ENCODE measurements around the gene ZNF334.

ZNF334 gene

DNA sequence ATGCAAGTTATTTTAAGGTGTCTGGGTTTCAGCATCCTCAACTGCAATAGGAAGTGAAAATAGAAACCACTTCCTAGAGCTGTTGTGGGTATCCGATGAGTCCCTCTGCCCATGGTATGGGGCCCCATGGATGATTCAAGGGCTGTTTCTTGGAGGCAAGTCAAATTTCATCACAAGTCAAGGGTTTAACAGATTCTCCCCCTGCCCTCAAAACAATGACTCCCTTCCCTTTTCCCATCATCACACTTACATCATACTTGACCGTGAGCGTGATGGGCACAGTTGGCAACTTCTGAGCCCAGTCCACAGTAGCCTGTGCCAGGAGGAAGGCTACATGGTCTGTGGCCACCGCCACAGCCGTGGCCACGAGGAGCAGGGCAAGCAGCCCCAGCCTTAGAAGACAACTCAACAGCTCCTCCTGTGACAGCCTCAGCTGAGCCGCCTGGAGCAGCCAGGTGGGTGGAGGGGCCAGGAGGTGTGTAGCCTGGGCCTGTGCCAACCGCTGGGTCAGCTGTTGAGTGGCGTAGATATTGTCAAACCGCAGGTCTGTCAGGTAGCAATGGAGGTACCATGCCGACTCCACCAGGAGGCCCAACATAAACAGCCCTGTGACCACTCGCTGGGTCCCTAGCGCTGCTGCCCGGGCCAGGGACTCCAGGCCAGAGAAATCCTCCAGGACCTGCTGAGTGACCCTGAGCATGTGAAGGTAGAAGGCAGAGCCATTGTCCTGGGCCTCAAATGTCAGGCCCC is 31.9 kb upstream of the ZNF334 start:
- TF ChIP-seq, protein P1, sequence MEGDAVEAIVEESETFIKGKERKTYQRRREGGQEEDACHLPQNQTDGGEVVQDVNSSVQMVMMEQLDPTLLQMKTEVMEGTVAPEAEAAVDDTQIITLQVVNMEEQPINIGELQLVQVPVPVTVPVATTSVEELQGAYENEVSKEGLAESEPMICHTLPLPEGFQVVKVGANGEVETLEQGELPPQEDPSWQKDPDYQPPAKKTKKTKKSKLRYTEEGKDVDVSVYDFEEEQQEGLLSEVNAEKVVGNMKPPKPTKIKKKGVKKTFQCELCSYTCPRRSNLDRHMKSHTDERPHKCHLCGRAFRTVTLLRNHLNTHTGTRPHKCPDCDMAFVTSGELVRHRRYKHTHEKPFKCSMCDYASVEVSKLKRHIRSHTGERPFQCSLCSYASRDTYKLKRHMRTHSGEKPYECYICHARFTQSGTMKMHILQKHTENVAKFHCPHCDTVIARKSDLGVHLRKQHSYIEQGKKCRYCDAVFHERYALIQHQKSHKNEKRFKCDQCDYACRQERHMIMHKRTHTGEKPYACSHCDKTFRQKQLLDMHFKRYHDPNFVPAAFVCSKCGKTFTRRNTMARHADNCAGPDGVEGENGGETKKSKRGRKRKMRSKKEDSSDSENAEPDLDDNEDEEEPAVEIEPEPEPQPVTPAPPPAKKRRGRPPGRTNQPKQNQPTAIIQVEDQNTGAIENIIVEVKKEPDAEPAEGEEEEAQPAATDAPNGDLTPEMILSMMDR (IDR thresholded peaks at IDR 0.05; ENCODE audit: low read depth, low read length, missing control alignments) = no peak
- no peak overlapping the region for H3K4me3 ChIP-seq (replicated peaks; ENCODE audit: low read depth, low read length)
- DNase-seq (ENCODE audit: extremely low read depth, low read depth) = no peak

DNA sequence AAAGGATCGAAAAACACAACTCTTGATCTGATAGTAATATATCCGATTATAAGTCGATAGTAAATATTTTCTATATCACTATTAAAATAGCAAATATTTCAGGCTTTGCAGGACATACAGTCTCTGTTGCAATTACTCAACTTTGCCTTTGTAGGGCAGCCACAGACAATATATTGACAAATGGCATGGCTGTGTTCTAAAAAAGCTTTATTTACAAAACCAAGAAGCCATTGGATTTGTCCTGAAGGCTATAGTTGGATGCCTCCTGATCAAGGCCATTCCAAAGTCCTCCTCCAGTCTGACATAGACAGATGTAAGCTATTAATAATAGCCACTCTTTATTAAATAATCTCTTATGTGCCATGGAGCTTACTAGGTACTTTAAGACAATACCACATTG is 31.2 kb upstream of the ZNF334 start:
- H3K4me3 ChIP-seq (replicated peaks; ENCODE audit: low read depth, low read length) = no peak overlapping the region
- DNase-seq (ENCODE audit: extremely low read depth, low read depth) = no peak
- TF ChIP-seq, protein P1 (IDR thresholded peaks at IDR 0.05; ENCODE audit: low read depth, low read length, missing control alignments) = no peak

DNA sequence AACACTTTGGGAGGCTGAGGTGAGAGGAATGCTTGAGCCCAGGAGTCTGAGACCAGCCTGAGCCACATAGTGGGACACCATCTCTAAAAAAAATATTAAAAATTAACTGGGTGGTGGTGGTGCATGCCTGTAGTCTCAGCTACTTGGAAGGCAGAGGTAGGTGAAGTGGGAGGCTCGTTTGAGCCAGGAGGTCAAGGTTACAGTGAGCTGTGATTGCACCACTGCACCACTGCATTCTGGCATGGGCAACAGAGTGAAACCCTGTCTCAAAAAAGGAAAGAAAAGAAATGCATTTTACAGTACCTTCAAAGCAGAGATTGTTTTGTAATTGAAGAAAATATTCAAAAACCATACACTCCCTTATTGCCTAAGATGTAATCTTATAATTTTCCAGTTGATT is 30.6 kb upstream of the ZNF334 start:
- no peak for DNase-seq (ENCODE audit: extremely low read depth, low read depth)
- TF ChIP-seq, protein P1 (IDR thresholded peaks at IDR 0.05; ENCODE audit: low read depth, low read length, missing control alignments) = no peak
- no peak overlapping the region for H3K4me3 ChIP-seq (replicated peaks; ENCODE audit: low read depth, low read length)

DNA sequence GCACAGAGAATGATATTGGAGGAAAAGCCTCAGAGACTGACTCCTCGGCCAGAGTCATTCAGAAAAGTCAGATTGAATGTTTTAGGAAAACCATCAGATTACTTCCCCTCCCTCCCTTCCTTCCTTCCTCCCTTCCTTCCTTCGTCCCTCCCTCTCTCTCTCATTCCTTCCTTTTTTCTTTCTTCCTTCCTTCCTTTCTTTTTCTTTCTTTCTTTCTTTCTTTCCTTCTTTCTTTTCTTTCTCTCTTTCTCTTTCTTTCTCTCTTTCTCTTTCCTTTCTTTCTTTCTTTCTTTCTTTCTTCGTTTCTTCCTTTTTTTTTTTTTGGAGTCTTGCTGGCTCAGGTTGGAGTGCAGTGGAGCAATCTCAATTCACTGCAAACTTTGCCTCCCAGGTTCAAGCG is 29.7 kb upstream of the ZNF334 start:
- H3K4me3 ChIP-seq (replicated peaks; ENCODE audit: low read depth, low read length) = no peak overlapping the region
- no peak for DNase-seq (ENCODE audit: extremely low read depth, low read depth)
- TF ChIP-seq, protein P1 (IDR thresholded peaks at IDR 0.05; ENCODE audit: low read depth, low read length, missing control alignments) = no peak

DNA sequence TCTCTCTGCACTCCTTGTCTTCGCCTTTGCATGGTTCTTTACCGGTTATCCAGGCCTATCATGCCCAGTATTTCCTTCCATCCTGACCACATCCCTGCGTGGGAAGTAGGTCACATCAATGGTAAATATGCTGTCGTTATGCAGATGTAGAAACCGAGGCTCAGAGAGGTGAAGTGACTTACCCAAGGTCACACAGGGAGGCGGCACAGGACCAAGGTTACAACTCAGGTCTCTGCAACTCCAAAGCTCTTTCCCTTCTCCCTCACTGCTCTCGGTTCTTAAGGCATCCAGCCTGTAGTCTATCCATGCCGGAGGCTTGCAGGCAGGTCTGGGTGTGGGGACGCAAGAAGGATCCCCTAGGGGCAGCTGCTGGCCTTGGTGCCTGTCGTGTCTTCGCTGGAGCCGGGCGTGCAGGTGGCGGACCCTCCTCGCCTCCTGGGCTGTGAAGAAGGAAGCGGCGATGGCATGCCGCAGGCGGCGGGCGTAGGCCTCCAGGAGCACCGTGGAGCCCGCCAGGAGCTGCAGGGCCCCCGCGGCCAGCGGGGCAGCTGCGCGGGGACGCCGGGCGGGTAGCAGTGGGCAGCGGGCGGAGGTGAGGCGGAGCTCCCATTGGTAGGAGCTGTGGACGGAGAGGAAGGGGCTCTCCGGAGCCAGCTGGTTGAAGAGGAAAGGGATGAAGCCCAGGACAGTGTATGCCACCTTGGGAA is 28.0 kb upstream of the ZNF334 start:
- no peak overlapping the region for H3K4me3 ChIP-seq (replicated peaks; ENCODE audit: low read depth, low read length)
- no peak for DNase-seq (ENCODE audit: extremely low read depth, low read depth)
- TF ChIP-seq, protein P1 (IDR thresholded peaks at IDR 0.05; ENCODE audit: low read depth, low read length, missing control alignments) = no peak

DNA sequence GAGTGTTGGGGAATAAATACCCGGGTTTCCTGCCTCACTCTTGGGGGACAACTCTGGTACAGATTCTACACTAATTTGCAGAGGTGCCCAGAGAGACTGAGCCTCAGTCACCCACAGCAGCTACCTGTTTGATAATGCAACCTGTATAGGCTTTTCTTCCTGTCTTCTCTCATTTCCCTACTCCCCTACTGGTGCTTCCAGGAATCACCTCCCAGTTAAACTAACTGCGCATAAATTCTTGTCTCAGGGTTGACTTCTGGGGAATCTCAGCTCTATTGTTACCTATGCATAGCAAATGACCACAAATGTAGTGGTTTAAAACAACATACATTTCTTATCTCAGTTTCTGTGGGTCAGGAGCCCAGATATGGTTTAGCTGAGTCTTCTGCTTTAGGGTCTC is 25.8 kb upstream of the ZNF334 start:
- H3K4me3 ChIP-seq (replicated peaks; ENCODE audit: low read depth, low read length) = no peak overlapping the region
- no peak for DNase-seq (ENCODE audit: extremely low read depth, low read depth)
- TF ChIP-seq, protein P1 (IDR thresholded peaks at IDR 0.05; ENCODE audit: low read depth, low read length, missing control alignments) = no peak

Data from HFF-Myc (cell line).